Endodermal cell (in vitro differentiated cells): ENCODE data around the gene AP3D1. TPM values are rescaled to one million over a fixed set of nuclear protein-coding genes. Genes with fewer than 3 reads are reported as not detected.

Source experiments
- DNase-seq: peaks from one replicate; pipeline ENCODE4 v3.0.0-alpha.2; 2017
- H3K27ac ChIP-seq: 2 replicates; pipeline ENCODE4 v1.5.1; 2013; ENCODE audit warnings: mild to moderate bottlenecking, low read depth, low read length, moderate library complexity
- H3K27me3 ChIP-seq: 2 replicates; pipeline ENCODE4 v1.6.1; 2013; ENCODE audit warnings: mild to moderate bottlenecking, low read length, moderate library complexity; ENCODE audit not compliant: insufficient read depth, control insufficient read depth, poor library complexity, severe bottlenecking
- H3K36me3 ChIP-seq: 2 replicates; pipeline ENCODE4 v1.7.0; 2013; ENCODE audit warnings: mild to moderate bottlenecking, low read length, moderate library complexity; ENCODE audit not compliant: control insufficient read depth, insufficient read depth
- H3K4me1 ChIP-seq: one replicate; pipeline ENCODE4 v1.7.0; 2013; ENCODE audit warnings: low read length; ENCODE audit not compliant: control insufficient read depth, insufficient read depth
- H3K4me3 ChIP-seq: 2 replicates; pipeline ENCODE4 v1.5.1; 2013; ENCODE audit warnings: mild to moderate bottlenecking, low read length, moderate library complexity
- H3K9ac ChIP-seq: 2 replicates; pipeline ENCODE4 v1.6.1; 2013; ENCODE audit warnings: mild to moderate bottlenecking, low read length, moderate library complexity; ENCODE audit not compliant: poor library complexity, severe bottlenecking; ENCODE audit errors: extremely low read depth
- H3K9me3 ChIP-seq: 2 replicates; pipeline ENCODE4 v1.6.1; 2013; ENCODE audit warnings: mild to moderate bottlenecking, low read length, moderate library complexity; ENCODE audit not compliant: control insufficient read depth
- H3K27ac Mint-ChIP-seq: 2 replicates; pipeline ENCODE4 v1.8.0; 2020; ENCODE audit warnings: mixed read lengths
- H3K27me3 Mint-ChIP-seq: 2 replicates; pipeline ENCODE4 v1.8.0; 2021; ENCODE audit warnings: mild to moderate bottlenecking, mixed read lengths; ENCODE audit not compliant: insufficient read depth
- H3K36me3 Mint-ChIP-seq: 2 replicates; pipeline ENCODE4 v1.8.0; 2020; ENCODE audit warnings: low read depth, mixed read lengths
- H3K4me1 Mint-ChIP-seq: 2 replicates; pipeline ENCODE4 v1.8.0; 2020; ENCODE audit warnings: mixed read lengths
- H3K4me3 Mint-ChIP-seq: 2 replicates; pipeline ENCODE4 v1.8.0; 2020; ENCODE audit warnings: mild to moderate bottlenecking, moderate library complexity, mixed read lengths
- H3K9me3 Mint-ChIP-seq: 2 replicates; pipeline ENCODE4 v1.8.0; 2020; ENCODE audit warnings: mild to moderate bottlenecking, mixed read lengths
- CTCF ChIP-seq: fragments of 200-600 bp; sonication (generic); conservative IDR thresholded peaks from 2 replicates; pipeline ENCODE4 v1.5.0; 2021; ENCODE audit warnings: antibody characterized with exemption, mild to moderate bottlenecking
- WGBS, 2 experiments: methylation state at CpG; one replicate each; pipeline versions ENCODE4 v1.1.5 to v1.1.7; 2013; ENCODE audit warnings: missing lambda C conversion rate in 2 of 2, mixed read lengths in 1 of 2; ENCODE audit not compliant: insufficient coverage in 1 of 2, insufficient read length in 1 of 2; 5-methylcytosine and 5-hydroxymethylcytosine counted together
- total RNA-seq, 2 donors: library from RNA; stranded (reverse); fragmentation: NEBNext Ultra II Directional in 1 of 2; extraction: Animal tissue kit (Norgen Biotek cat#: 25700) in 1 of 2; gene quantifications; 2 replicates in 1 of 2; 3 replicates in 1 of 2; pipeline ENCODE4 v1.2.1, GENCODE V29; 2021

Gene AP3D1
- total RNA-seq, 2 donors from 2014 or later = 162 to 181 TPM

DNA sequence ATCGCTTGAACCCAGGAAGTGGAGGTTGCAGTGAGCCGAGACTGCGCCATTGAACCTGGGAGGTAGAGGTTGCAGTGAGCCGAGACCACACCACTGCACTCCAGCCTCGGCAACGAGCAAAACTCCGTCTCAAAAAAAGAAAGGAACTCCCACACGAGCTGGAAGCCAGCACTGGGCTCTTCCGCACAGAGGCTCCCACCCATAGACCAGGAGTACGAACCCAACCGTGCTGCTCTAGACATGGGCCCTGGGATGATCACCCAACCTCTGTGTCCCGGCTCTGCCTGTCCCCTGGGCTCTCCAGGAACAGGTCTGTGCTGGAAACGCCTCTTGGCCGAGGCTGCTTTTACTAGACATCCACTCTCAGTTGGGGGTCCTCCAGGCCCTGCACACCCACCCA lies 24.4 kb upstream of the AP3D1 start:
- no peaks in the 10 kb centered on the region for H3K27me3 Mint-ChIP-seq
- peak overlapping the region; percentile 75 for H3K27ac Mint-ChIP-seq
- H3K27ac ChIP-seq = peak overlapping the region; percentile 17
- no peak overlapping the region for H3K9ac ChIP-seq
- H3K36me3 ChIP-seq = no peaks in the 10 kb centered on the region
- H3K4me1 ChIP-seq = peaks cover 10% of the 10 kb centered on the region
- H3K4me3 Mint-ChIP-seq = no peak overlapping the region
- no peaks in the 10 kb centered on the region for H3K9me3 ChIP-seq
- no peak for TF ChIP-seq CTCF
- peaks cover 11% of the 10 kb centered on the region for H3K4me1 Mint-ChIP-seq
- WGBS, 2 experiments = 89 to 94% methylated on average over 10 to 14 of the region's 14 CpGs
- no peaks in the 10 kb centered on the region for H3K27me3 ChIP-seq
- peaks cover 5% of the 10 kb centered on the region for H3K36me3 Mint-ChIP-seq
- no peaks in the 10 kb centered on the region for H3K9me3 Mint-ChIP-seq
- H3K4me3 ChIP-seq = no peak overlapping the region
- no peak for DNase-seq

DNA sequence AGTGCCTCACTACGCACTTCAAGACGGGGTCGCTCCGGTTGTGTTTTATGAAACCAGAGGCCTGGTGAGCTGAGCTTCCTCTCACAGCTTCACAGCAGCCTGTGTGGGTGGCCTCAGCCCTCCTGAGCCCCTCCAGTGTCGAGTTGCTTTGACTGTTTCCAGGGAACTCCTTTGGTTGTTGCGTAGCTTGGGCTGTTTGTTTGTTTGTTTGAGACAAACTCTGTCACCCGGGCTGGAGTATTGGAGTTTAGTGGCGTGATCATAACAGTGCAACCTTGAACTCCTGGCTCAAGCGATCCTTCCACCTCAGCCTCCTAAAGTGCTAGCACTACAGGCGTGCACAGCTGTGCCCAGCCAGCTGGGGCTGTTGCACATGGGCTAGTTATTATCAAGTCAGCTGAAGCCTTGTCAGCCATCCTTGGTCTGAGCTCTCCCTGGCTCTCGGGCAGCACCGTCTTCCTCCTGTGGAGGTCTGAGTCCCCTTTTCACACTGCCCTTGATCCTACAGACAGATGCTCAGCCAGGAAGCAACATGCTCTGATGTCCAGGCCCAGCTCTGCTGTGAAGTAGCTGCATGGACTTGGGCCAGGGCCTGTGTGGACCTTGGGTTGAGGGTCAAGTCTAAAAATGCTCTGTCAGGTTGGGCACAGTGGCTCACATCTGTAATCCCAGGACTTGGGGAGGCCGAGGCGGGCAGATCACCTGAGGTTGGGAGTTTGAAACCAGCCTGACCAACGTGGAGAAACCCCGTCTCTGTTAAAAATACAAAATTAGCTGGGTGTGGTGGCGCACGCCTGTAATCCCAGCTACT lies 22.6 kb upstream of the AP3D1 start:
- H3K27me3 Mint-ChIP-seq = no peaks in the 10 kb centered on the region
- no peaks in the 10 kb centered on the region for H3K9me3 Mint-ChIP-seq
- TF ChIP-seq CTCF = no peak
- no peaks in the 10 kb centered on the region for H3K27me3 ChIP-seq
- H3K4me1 ChIP-seq = peaks cover 20% of the 10 kb centered on the region
- DNase-seq = no peak
- H3K27ac Mint-ChIP-seq = peak overlapping the region; percentile 68
- peaks cover 23% of the 10 kb centered on the region for H3K4me1 Mint-ChIP-seq
- H3K4me3 ChIP-seq = no peak overlapping the region
- no peaks in the 10 kb centered on the region for H3K9me3 ChIP-seq
- WGBS, 2 experiments = 95 to 100% methylated on average over 10 to 18 of the region's 18 CpGs
- H3K27ac ChIP-seq = no peak overlapping the region
- no peaks in the 10 kb centered on the region for H3K36me3 ChIP-seq
- peaks cover 4% of the 10 kb centered on the region for H3K36me3 Mint-ChIP-seq
- H3K4me3 Mint-ChIP-seq = no peak overlapping the region
- H3K9ac ChIP-seq = no peak overlapping the region

GRCh38 chr19:2173388-2173766 lies 22.0 kb upstream of the AP3D1 start:
- H3K9me3 ChIP-seq = no peaks in the 10 kb centered on the region
- no peak overlapping the region for H3K27ac ChIP-seq
- peaks cover 20% of the 10 kb centered on the region for H3K4me1 ChIP-seq
- Mint-ChIP-seq H3K4me1 (peaks cover 28% of the 10 kb centered on the region), H3K27ac (peak overlapping the region; percentile 39), H3K36me3 (peaks cover 4% of the 10 kb centered on the region), H3K4me3 (no peak overlapping the region), H3K9me3 (no peaks in the 10 kb centered on the region), H3K27me3 (no peaks in the 10 kb centered on the region)
- WGBS, 2 experiments = 88 to 96% methylated on average over 15 to 21 of the region's 21 CpGs
- no peak overlapping the region for H3K4me3 ChIP-seq
- no peaks in the 10 kb centered on the region for H3K27me3 ChIP-seq
- no peak overlapping the region for H3K9ac ChIP-seq
- DNase-seq = no peak
- H3K36me3 ChIP-seq = no peaks in the 10 kb centered on the region
- no peak for TF ChIP-seq CTCF
